Thymus (tissue), 11 donors: Measurements from ENCODE around the gene SLC45A2. TPM values are rescaled to one million over a fixed set of nuclear protein-coding genes. Genes with fewer than 3 reads are reported as not detected.
"Not testable (repeated sequence)": the region's sequence is repeated elsewhere in the genome, so short reads cannot be mapped to it uniquely, and the experiment has no call there.

Source experiments
- DNase-seq, 9 donors: peaks; one replicate each; pipeline ENCODE4 v3.0.0-alpha.2; 2013; ENCODE audit warnings: low spot score in 9 of 9, low read depth in 6 of 9, missing footprints in 1 of 9
- H3K27ac ChIP-seq, 2 donors: one replicate each; pipeline ENCODE4 v1.5.1; 2013; ENCODE audit warnings: control low read depth in 1 of 2, low read depth in 1 of 2, low read length in 1 of 2, mild to moderate bottlenecking in 1 of 2, moderate library complexity in 1 of 2
- H3K27me3 ChIP-seq, 2 donors: one replicate each; pipeline ENCODE4 v1.5.1; 2013; ENCODE audit warnings: low read length in 1 of 2; ENCODE audit not compliant: control insufficient read depth in 2 of 2, insufficient read depth in 1 of 2
- H3K36me3 ChIP-seq, 2 donors: one replicate each; pipeline ENCODE4 v1.5.1; 2013; ENCODE audit warnings: low read length in 1 of 2, mild to moderate bottlenecking in 1 of 2, moderate library complexity in 1 of 2; ENCODE audit not compliant: control insufficient read depth in 2 of 2, insufficient read depth in 2 of 2
- H3K4me1 ChIP-seq, 2 donors: one replicate each; pipeline ENCODE4 v1.5.1; 2013; ENCODE audit warnings: low read length in 2 of 2; ENCODE audit not compliant: control insufficient read depth in 2 of 2, insufficient read depth in 2 of 2
- H3K4me3 ChIP-seq, 2 donors: one replicate each; pipeline ENCODE4 v1.5.1; 2013; ENCODE audit warnings: low read length in 2 of 2, control low read depth in 1 of 2, mild to moderate bottlenecking in 1 of 2
- H3K9me3 ChIP-seq, 2 donors: one replicate each; pipeline ENCODE4 v1.5.1; 2013; ENCODE audit warnings: low read length in 1 of 2, mild to moderate bottlenecking in 1 of 2; ENCODE audit not compliant: control insufficient read depth in 2 of 2, insufficient read depth in 1 of 2
- whole genome bisulfite sequencing: extraction: QIAGEN DNeasy Blood & Tissue Kit; methylation state at CpG from one replicate; pipeline ENCODE4 v1.1.7; 2013; 5-methylcytosine and 5-hydroxymethylcytosine counted together
- polyA plus RNA-seq: library from polyadenylated mRNA; stranded (reverse); fragments of 200-250 nt; gene quantifications from one replicate; pipeline ENCODE4 v1.2.3, GENCODE V29; 2013
- total RNA-seq: library from RNA; stranded (reverse); fragments of 120-200 nt; gene quantifications from one replicate; pipeline ENCODE4 v1.2.4, GENCODE V29; 2013
- donor health status: healthy.

SLC45A2 gene
- total and polyA plus RNA-seq, 2 donors = 0.05 TPM; not detected in 1

DNA sequence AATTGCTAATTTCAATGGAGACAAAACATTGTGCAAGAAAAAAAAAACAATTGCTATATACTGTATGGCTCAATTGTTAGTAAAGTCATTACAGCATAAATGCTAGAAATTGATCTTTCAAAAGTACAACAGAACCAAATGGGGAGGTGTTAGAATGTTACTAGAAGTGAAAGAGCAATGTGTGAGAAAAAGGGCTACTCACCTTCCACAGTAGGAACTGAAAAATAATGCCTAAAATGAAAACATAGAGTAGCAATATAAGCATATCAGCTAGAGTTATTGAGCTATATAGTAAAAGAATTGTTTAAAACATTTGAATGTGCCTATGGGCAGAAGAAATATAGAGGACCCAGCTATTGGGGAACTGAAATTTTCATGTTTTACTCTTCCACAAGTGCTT, 59.2 kb downstream of the SLC45A2 start:
- H3K4me3 ChIP-seq = no peak overlapping the region
- H3K9me3 ChIP-seq = no peaks in the 10 kb centered on the region
- no peak overlapping the region for H3K27ac ChIP-seq
- H3K4me1 ChIP-seq = no peaks in the 10 kb centered on the region
- H3K27me3 ChIP-seq = no peaks in the 10 kb centered on the region
- no peaks in the 10 kb centered on the region for H3K36me3 ChIP-seq
- no peak for DNase-seq

DNA sequence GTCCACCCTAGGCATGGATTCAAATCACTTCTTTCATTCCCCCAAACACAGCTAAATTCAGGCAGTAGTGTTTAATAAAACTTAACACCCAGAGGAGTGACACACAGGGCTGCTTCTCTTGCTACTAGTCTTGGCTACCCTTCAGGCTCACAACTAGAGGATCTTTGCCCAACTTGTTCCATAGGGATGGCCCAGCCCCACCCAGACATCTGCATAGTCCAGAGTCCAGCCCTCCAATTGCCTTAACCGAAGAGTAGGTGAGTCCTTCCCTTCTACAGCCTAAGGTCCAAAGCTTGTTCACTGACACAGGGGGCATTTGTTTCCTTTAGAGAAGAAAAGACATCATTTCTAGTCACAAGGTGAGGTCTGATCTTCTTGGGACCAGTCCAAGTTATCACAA, 63.5 kb downstream of the SLC45A2 start:
- WGBS = 93% methylated on average over 1 of the region's 1 CpG
- no peaks in the 10 kb centered on the region for H3K36me3 ChIP-seq

DNA sequence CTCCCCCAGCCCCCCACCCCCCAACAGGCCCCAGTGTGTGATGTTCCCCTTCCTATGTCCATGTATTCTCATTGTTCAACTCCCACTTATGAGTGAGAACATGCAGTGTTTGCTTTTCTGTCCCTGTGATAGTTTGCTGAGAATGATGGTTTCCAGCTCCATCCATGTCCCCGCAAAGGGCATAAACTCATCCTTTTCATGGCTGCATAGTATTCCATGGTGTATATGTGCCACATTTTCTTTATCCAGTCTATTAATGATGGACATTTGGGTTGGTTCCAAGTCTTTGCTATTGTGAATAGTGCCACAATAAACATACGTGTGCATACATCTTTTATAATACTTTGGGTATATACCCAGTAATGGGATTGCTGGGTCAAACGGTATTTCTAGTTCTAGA, 69.6 kb downstream of the SLC45A2 start:
- WGBS = 95% methylated on average over 3 of the region's 3 CpGs
- H3K9me3 ChIP-seq, H3K4me1 ChIP-seq, H3K4me3 ChIP-seq, DNase-seq, H3K36me3 ChIP-seq, H3K27me3 ChIP-seq, H3K27ac ChIP-seq: not testable (repeated sequence)

More for the DNA sequence above, 63.5 kb downstream of the SLC45A2 start:
- no peak for DNase-seq
- no peaks in the 10 kb centered on the region for H3K27me3 ChIP-seq
- no peaks in the 10 kb centered on the region for H3K4me1 ChIP-seq
- no peak overlapping the region for H3K27ac ChIP-seq
- no peaks in the 10 kb centered on the region for H3K9me3 ChIP-seq
- no peak overlapping the region for H3K4me3 ChIP-seq

DNA sequence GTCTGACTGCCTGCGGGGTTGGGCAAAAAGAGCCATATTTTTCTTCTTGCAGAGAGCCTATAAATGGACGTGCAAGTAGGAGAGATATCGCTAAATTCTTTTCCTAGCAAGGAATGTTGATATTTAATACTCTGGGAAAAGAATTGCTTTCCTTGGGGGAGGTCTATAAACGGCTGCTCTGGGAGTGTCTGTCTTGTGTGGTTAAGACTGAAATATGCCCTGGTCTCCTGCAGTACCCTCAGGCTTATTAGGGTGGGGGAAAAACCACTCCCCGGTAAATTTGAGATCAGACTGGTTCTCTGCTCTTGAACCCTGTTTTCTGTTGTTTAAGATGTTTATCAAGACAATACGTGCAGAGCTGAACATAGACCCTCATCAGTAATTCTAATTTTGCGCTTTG, 78.2 kb downstream of the SLC45A2 start:
- not testable (repeated sequence) for DNase-seq, H3K4me1 ChIP-seq, H3K27ac ChIP-seq, H3K9me3 ChIP-seq, H3K27me3 ChIP-seq, H3K36me3 ChIP-seq, H3K4me3 ChIP-seq
- WGBS = 89% methylated on average over 7 of the region's 7 CpGs

DNA sequence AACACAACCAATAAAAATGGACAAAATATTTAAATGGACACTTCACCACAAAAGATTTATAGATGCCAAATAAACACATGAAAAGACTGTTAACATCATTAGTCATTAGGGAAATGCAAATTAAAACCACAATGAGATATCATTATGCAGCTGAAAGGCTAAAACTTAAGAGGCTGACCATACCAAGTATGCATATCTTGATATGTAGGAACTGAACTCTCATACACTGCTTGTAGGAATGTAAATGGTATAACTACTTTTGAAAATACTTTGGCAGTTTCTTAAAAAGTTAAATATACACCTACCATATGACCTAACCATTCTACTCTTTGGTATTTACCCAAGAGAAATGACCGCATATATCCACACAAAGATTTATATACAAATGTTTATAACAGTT, 79.1 kb downstream of the SLC45A2 start:
- WGBS = 98% methylated on average over 1 of the region's 1 CpG
- Histone ChIP-seq H3K9me3 (peaks cover 0 to 8% of the 10 kb centered on the region in 2 donors), H3K27me3 (no peaks in the 10 kb centered on the region), H3K4me1 (no peaks in the 10 kb centered on the region), H3K4me3 (no peak overlapping the region), H3K36me3 (no peaks in the 10 kb centered on the region), H3K27ac (no peak overlapping the region)
- DNase-seq = no peak

DNA sequence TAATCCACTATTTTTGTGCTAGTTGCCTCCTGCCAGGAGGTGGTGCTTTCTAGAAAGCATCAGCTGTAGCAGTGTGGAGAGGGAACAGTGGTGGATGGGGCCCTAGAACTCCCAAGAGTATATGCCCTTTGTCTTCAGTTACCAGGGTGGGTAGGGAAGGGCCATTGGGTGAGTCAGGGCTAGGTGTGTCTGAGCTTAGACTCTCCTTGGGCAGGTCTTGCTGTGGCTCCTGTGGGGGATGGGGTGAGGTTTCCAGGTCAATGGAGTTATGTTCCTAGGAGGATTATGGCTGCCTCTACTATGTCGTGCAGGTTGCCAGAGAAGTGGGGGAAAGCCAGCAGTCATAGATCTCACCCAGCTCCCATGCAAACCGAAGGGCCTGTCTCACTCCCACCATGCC, 81.4 kb downstream of the SLC45A2 start:
- H3K36me3 ChIP-seq = no peaks in the 10 kb centered on the region
- H3K4me3 ChIP-seq = no peak overlapping the region
- DNase-seq = no peak
- H3K4me1 ChIP-seq = no peaks in the 10 kb centered on the region
- 92% methylated on average over 2 of the region's 2 CpGs for WGBS
- no peaks in the 10 kb centered on the region for H3K27me3 ChIP-seq
- peaks cover 0 to 8% of the 10 kb centered on the region in 2 donors for H3K9me3 ChIP-seq
- H3K27ac ChIP-seq = no peak overlapping the region

DNA sequence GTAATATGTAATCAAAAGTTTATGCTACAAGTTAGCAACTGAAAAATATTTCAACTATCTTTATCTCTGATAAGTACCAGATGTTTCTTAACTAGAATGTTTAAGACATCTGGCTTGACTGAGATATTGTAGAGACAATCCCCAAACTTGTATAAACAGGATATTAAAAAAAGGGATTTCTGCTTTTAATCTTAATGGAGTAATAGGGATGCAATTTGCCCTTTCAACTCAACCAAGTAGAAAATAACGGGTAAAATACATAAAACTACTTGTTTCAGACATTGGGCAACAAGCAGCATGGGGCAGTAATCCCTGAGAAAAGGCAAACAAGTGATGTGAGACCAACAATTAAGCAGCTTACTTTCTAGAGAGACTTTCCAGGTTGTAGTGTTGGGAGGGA, 83.3 kb downstream of the SLC45A2 start:
- Histone ChIP-seq H3K36me3 (no peaks in the 10 kb centered on the region), H3K9me3 (peaks cover 0 to 8% of the 10 kb centered on the region in 2 donors), H3K4me3 (no peak overlapping the region), H3K4me1 (no peaks in the 10 kb centered on the region), H3K27me3 (no peaks in the 10 kb centered on the region), H3K27ac (no peak overlapping the region)
- DNase-seq = no peak
- WGBS = 95% methylated on average over 1 of the region's 1 CpG

Other genes starting within 250 kb of the SLC45A2 start
- 1.6 TPM for gene ADAMTS12, start 92.7 kb downstream of the SLC45A2 start, total RNA-seq
- gene ADAMTS12, start 92.7 kb downstream of the SLC45A2 start, polyA plus RNA-seq = 0.18 TPM
- not detected for gene RXFP3, start 48.3 kb downstream of the SLC45A2 start, total RNA-seq
- gene RXFP3, start 48.3 kb downstream of the SLC45A2 start, polyA plus RNA-seq = not detected
- gene AMACR, start 23.4 kb upstream of the SLC45A2 start, total RNA-seq = 7.5 TPM
- 7.8 TPM for gene AMACR, start 23.4 kb upstream of the SLC45A2 start, polyA plus RNA-seq
- gene C1QTNF3, start 58.5 kb upstream of the SLC45A2 start, total RNA-seq = 5.0 TPM
- 25.1 TPM for gene C1QTNF3, start 58.5 kb upstream of the SLC45A2 start, polyA plus RNA-seq